Measurements from ENCODE around the gene DPYD. TPM values are rescaled to one million over a fixed set of nuclear protein-coding genes. Genes with fewer than 3 reads are reported as not detected.

Gene DPYD
- total RNA-seq: 10 to 100 TPM in 1 of 2 donors, 1 to 10 TPM in 1; 9.2 to 17.5 TPM
- polyA plus RNA-seq (2013, experiment 1 of 2): 4.2 TPM
- polyA plus RNA-seq (2013, experiment 2 of 2): 4.9 TPM
- long read RNA-seq, experiment 1, full-length matches to known transcripts: 2 of 5 reads
- long read RNA-seq, experiment 1, partial matches to known transcripts: 3 of 5 reads
- long read RNA-seq, experiment 1, other reads (novel, unspliced or antisense): 0 of 5 reads
- long read RNA-seq, experiment 2, full-length matches to known transcripts: 19 of 30 reads
- long read RNA-seq, experiment 2, partial matches to known transcripts: 4 of 30 reads
- long read RNA-seq, experiment 2, other reads (novel, unspliced or antisense): 7 of 30 reads
- long read RNA-seq, experiment 3, full-length matches to known transcripts: 36 of 57 reads
- long read RNA-seq, experiment 3, partial matches to known transcripts: 8 of 57 reads
- long read RNA-seq, experiment 3, other reads (novel, unspliced or antisense): 13 of 57 reads
- long read RNA-seq, experiment 4, full-length matches to known transcripts: 4 of 6 reads
- long read RNA-seq, experiment 4, partial matches to known transcripts: 0 of 6 reads
- long read RNA-seq, experiment 4, other reads (novel, unspliced or antisense): 2 of 6 reads

DNA sequence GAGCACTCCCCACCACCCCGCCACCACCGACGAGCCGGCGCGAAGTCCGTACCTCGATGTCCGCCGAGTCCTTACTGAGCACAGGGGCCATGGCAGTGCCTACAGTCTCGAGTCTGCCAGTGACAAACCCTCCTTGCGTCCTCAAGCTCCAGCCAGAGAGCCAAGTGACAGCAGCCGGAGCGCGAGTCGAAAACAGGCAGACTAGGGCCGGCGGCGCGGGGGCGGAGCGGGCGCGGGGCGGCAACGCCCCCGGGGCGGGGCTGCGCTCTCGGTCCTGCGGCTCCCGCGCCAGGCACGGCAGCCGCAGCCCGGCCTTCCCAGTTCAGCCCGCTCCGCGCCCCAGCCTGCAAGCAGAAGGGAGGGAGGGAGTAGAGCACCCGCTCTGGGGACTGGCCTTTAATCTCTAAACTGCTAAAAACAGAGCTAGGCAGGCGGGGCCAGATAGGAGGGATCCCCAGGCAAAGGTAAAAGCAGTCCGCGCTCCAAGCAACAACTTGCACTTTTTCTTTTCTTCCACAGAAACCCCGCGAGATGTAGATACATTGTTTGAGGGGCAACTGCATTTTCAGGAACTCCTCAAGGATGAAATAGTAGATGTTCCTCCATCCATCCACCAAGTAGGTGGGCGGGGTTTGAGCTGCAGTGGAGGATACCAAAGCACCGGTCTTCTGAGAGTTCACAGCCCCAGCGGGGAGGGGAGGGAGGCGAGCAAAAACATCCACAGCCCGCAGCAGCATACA lies at the start of gene DPYD:
TSS of gene DPYD (minus strand) at position 203 of the 740 bp plus-strand sequence. CDS start at position 91, 112 bp downstream.
- Histone ChIP-seq H3K4me1 (ENCODE audit: control insufficient read depth, insufficient read depth, low read length) (peaks cover 6% of the 10 kb centered on the region), H3K27me3 (ENCODE audit: control insufficient read depth, insufficient read depth, low read length, poor library complexity, severe bottlenecking) (no peaks in the 10 kb centered on the region), H3K36me3 (ENCODE audit: control insufficient read depth, insufficient read depth, low read length) (no peaks in the 10 kb centered on the region), H3K27ac (ENCODE audit: low read depth, low read length) (peak within 1 kb of the TSS; percentile 88), H3K4me3 (ENCODE audit: low read length) (peak within 1 kb of the TSS; percentile 94), H3K9me3 (ENCODE audit: control insufficient read depth, low read length) (no peaks in the 10 kb centered on the region), H3K9ac (ENCODE audit: extremely low read depth, low read length, poor library complexity, severe bottlenecking) (no peak within 1 kb of the TSS)
- H3K27me3 Mint-ChIP-seq (ENCODE audit: insufficient read depth): peaks cover 1% of the 10 kb centered on the region
- peak; percentile 95 for DNase-seq
- peak within 1 kb of the TSS; percentile 82 for H3K4me3 Mint-ChIP-seq
- TF ChIP-seq, protein P1, sequence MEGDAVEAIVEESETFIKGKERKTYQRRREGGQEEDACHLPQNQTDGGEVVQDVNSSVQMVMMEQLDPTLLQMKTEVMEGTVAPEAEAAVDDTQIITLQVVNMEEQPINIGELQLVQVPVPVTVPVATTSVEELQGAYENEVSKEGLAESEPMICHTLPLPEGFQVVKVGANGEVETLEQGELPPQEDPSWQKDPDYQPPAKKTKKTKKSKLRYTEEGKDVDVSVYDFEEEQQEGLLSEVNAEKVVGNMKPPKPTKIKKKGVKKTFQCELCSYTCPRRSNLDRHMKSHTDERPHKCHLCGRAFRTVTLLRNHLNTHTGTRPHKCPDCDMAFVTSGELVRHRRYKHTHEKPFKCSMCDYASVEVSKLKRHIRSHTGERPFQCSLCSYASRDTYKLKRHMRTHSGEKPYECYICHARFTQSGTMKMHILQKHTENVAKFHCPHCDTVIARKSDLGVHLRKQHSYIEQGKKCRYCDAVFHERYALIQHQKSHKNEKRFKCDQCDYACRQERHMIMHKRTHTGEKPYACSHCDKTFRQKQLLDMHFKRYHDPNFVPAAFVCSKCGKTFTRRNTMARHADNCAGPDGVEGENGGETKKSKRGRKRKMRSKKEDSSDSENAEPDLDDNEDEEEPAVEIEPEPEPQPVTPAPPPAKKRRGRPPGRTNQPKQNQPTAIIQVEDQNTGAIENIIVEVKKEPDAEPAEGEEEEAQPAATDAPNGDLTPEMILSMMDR (conservative IDR thresholded peaks at IDR 0.05): no peak
- H3K4me1 Mint-ChIP-seq: peaks cover 33% of the 10 kb centered on the region
- H3K27ac Mint-ChIP-seq: peak within 1 kb of the TSS; percentile 83
- H3K36me3 Mint-ChIP-seq (ENCODE audit: low read depth): no peaks in the 10 kb centered on the region
- 0% methylated on average over 1 to 50 of the region's 50 CpGs for WGBS, 2 experiments (ENCODE audit: insufficient coverage in 1 of 2, insufficient read length in 1 of 2)
- no peaks in the 10 kb centered on the region for H3K9me3 Mint-ChIP-seq

DNA sequence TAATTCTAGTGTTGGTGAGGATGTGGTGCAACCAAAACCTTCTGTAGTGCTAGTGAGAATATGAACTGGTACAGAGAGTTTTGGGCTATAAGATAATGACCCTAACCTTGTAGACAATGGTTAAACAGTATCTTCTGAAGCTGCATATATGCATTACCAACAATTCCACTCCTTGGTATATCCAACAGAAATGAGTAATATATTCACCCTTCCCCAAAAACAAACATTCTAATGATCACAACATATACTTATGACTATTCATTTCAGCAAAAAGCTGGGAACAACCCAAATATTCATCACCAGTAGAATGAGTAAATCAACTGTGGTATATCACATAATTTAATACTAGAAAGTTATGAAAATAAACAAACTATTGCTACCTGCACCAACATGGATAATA lies 39.6 kb upstream of the DPYD start:
- Histone ChIP-seq H3K4me3 (ENCODE audit: low read length) (no peak overlapping the region), H3K9me3 (ENCODE audit: control insufficient read depth, low read length) (no peaks in the 10 kb centered on the region), H3K9ac (ENCODE audit: extremely low read depth, low read length, poor library complexity, severe bottlenecking) (no peak overlapping the region), H3K27me3 (ENCODE audit: control insufficient read depth, insufficient read depth, low read length, poor library complexity, severe bottlenecking) (no peaks in the 10 kb centered on the region), H3K4me1 (ENCODE audit: control insufficient read depth, insufficient read depth, low read length) (no peaks in the 10 kb centered on the region), H3K27ac (ENCODE audit: low read depth, low read length) (no peak overlapping the region), H3K36me3 (ENCODE audit: control insufficient read depth, insufficient read depth, low read length) (no peaks in the 10 kb centered on the region)
- H3K4me1 Mint-ChIP-seq: no peaks in the 10 kb centered on the region
- no peaks in the 10 kb centered on the region for H3K27me3 Mint-ChIP-seq (ENCODE audit: insufficient read depth)
- DNase-seq: no peak
- H3K9me3 Mint-ChIP-seq: no peaks in the 10 kb centered on the region
- no peak overlapping the region for H3K4me3 Mint-ChIP-seq
- no peak overlapping the region for H3K27ac Mint-ChIP-seq
- TF ChIP-seq, protein P1 (conservative IDR thresholded peaks at IDR 0.05): no peak
- H3K36me3 Mint-ChIP-seq (ENCODE audit: low read depth): no peaks in the 10 kb centered on the region

DNA sequence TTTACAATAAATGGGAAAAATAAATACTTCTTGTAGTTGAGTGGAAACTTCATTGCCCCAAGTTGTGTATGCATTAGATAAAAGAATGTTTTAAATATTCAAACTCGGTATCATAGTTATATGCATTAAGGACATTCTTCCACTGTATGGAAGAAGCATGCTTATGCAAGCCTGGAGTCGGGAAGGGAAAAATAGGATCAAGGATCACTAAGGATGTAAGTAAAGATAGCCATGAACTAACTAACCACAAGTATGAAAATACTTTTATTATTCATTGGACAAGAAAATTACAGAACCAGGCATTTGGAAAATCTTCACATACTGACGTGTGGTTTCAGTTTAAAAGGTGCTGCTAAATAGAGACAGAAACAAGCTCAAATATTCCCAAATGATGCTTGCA lies 26.9 kb upstream of the DPYD start:
- Mint-ChIP-seq H3K27me3 (ENCODE audit: insufficient read depth) (no peaks in the 10 kb centered on the region), H3K4me3 (no peak overlapping the region), H3K36me3 (ENCODE audit: low read depth) (no peaks in the 10 kb centered on the region), H3K27ac (no peak overlapping the region), H3K9me3 (no peaks in the 10 kb centered on the region), H3K4me1 (peaks cover 5% of the 10 kb centered on the region)
- H3K36me3 ChIP-seq (ENCODE audit: control insufficient read depth, insufficient read depth, low read length): no peaks in the 10 kb centered on the region
- no peaks in the 10 kb centered on the region for H3K9me3 ChIP-seq (ENCODE audit: control insufficient read depth, low read length)
- no peak overlapping the region for H3K9ac ChIP-seq (ENCODE audit: extremely low read depth, low read length, poor library complexity, severe bottlenecking)
- H3K4me1 ChIP-seq (ENCODE audit: control insufficient read depth, insufficient read depth, low read length): no peaks in the 10 kb centered on the region
- 93 to 100% methylated on average over 3 of the region's 3 CpGs for WGBS, 2 experiments (ENCODE audit: insufficient coverage in 1 of 2, insufficient read length in 1 of 2)
- no peak overlapping the region for H3K4me3 ChIP-seq (ENCODE audit: low read length)
- H3K27ac ChIP-seq (ENCODE audit: low read depth, low read length): no peak overlapping the region
- no peak for DNase-seq
- no peaks in the 10 kb centered on the region for H3K27me3 ChIP-seq (ENCODE audit: control insufficient read depth, insufficient read depth, low read length, poor library complexity, severe bottlenecking)
- TF ChIP-seq, protein P1 (conservative IDR thresholded peaks at IDR 0.05): no peak

Measured in endodermal cell (in vitro differentiated cells).